WTC11 (cell line): ENCODE data around the gene HOXC4. TPM values are rescaled to one million over a fixed set of nuclear protein-coding genes. Genes with fewer than 3 reads are reported as not detected.

Experiments
- ATAC-seq: fragments of 200-7000 bp; cut with Tn5 transposase; 2 replicates; pipeline ENCODE4 v1.10.0; 2021; ENCODE audit warnings: mild to moderate bottlenecking, moderate library complexity
- CTCF ChIA-PET: fragments of 300-600 bp; sonication (Branson Sonifier 250); formaldehyde crosslinking; loops from one replicate; lab custom pipeline; 2021; ENCODE audit warnings: antibody characterized with exemption; lab: Charles Lee
- POLR2A ChIA-PET: fragments of 350-600 bp; sonication (Branson Sonifier 250); formaldehyde crosslinking; loops from one replicate; lab custom pipeline; 2021; ENCODE audit warnings: antibody characterized with exemption; lab: Charles Lee
- DNase-seq: peaks from one replicate; pipeline ENCODE4 v3.0.0; 2021; ENCODE audit warnings: low spot score
- H3K27ac Mint-ChIP-seq: 2 replicates; pipeline ENCODE4 v1.8.0; 2021; ENCODE audit warnings: mixed read lengths
- H3K27me3 Mint-ChIP-seq: 2 replicates; pipeline ENCODE4 v1.8.0; 2021; ENCODE audit warnings: low read depth, mild to moderate bottlenecking, moderate library complexity, mixed read lengths
- H3K36me3 Mint-ChIP-seq: 2 replicates; pipeline ENCODE4 v1.8.0; 2021; ENCODE audit warnings: mixed read lengths
- H3K4me1 Mint-ChIP-seq: 2 replicates; pipeline ENCODE4 v1.8.0; 2022; ENCODE audit warnings: mixed read lengths
- H3K4me3 Mint-ChIP-seq: 2 replicates; pipeline ENCODE4 v1.8.0; 2021; ENCODE audit warnings: mild to moderate bottlenecking, moderate library complexity, mixed read lengths
- H3K9me3 Mint-ChIP-seq: 2 replicates; pipeline ENCODE4 v1.8.0; 2021; ENCODE audit warnings: mixed read lengths
- GRHL2 ChIP-seq: fragments of 250-450 bp; sonication (Bioruptor Pico); IDR thresholded peaks from 2 replicates; pipeline ENCODE4 v1.8.0; 2022; ENCODE audit warnings: mild to moderate bottlenecking, moderate library complexity; ENCODE audit not compliant: insufficient replicate concordance, severe bottlenecking
- KAT7 ChIP-seq: sonication (generic); formaldehyde crosslinking; IDR thresholded peaks from 2 replicates; pipeline ENCODE4 v1.8.1; 2023; ENCODE audit warnings: missing genetic modification reagents, mild to moderate bottlenecking, borderline replicate concordance
- MXD4 ChIP-seq: fragments of 250-450 bp; sonication (Bioruptor Pico); IDR thresholded peaks from 2 replicates; pipeline ENCODE4 v1.8.0; 2021; ENCODE audit warnings: mild to moderate bottlenecking, moderate library complexity, borderline replicate concordance
- RELA ChIP-seq: sonication (generic); formaldehyde crosslinking; IDR thresholded peaks from 2 replicates; pipeline ENCODE4 v1.8.1; 2022; ENCODE audit warnings: missing genetic modification reagents, mild to moderate bottlenecking, borderline replicate concordance
- ZNF121 ChIP-seq: sonication (generic); formaldehyde crosslinking; IDR thresholded peaks from 2 replicates; pipeline ENCODE4 v1.8.0; 2023; ENCODE audit warnings: missing genetic modification reagents
- ZNF263 ChIP-seq: sonication (generic); formaldehyde crosslinking; IDR thresholded peaks from 2 replicates; pipeline ENCODE4 v1.8.1; 2022; ENCODE audit warnings: low read depth, mild to moderate bottlenecking, moderate library complexity, missing genetic modification reagents
- ZNF423 ChIP-seq: fragments of 250-450 bp; sonication (Bioruptor Pico); IDR thresholded peaks from 2 replicates; pipeline ENCODE4 v2.1.2; 2022; ENCODE audit warnings: mild to moderate bottlenecking, moderate library complexity
- total RNA-seq: library from RNA; stranded (reverse); gene quantifications from 3 replicates; pipeline ENCODE4 v1.2.3, GENCODE V29; 2021
- TF ChIP-seq, protein P1 (sequence below): sonication (generic); formaldehyde crosslinking; conservative IDR thresholded peaks from 2 replicates; pipeline ENCODE4 v1.8.1; 2023; ENCODE audit warnings: mild to moderate bottlenecking, low read depth, missing genetic modification reagents, moderate library complexity
- TF ChIP-seq, protein P2 (sequence below): sonication (generic); formaldehyde crosslinking; IDR thresholded peaks from 2 replicates; pipeline ENCODE4 v1.8.0; 2022; ENCODE audit warnings: mild to moderate bottlenecking, missing genetic modification reagents
- TF ChIP-seq, protein P3 (sequence below): sonication (generic); formaldehyde crosslinking; IDR thresholded peaks from 2 replicates; pipeline ENCODE4 v1.8.0; 2022; ENCODE audit warnings: missing genetic modification reagents
- TF ChIP-seq, protein P4 (sequence below): sonication (generic); formaldehyde crosslinking; IDR thresholded peaks from 2 replicates; pipeline ENCODE4 v1.8.1; 2023; ENCODE audit warnings: mild to moderate bottlenecking, missing genetic modification reagents
- TF ChIP-seq, protein P5 (sequence below): sonication (generic); formaldehyde crosslinking; IDR thresholded peaks from 2 replicates; pipeline ENCODE4 v1.8.0; 2022; ENCODE audit warnings: mild to moderate bottlenecking, missing genetic modification reagents
- TF ChIP-seq, protein P6 (sequence below): sonication (generic); formaldehyde crosslinking; conservative IDR thresholded peaks from 2 replicates; pipeline ENCODE4 v1.8.1; 2022; ENCODE audit warnings: mild to moderate bottlenecking, missing genetic modification reagents
- TF ChIP-seq, protein P7 (sequence below): fragments of 250-450 bp; sonication (Bioruptor Pico); conservative IDR thresholded peaks from 2 replicates; pipeline ENCODE4 v1.9.0; 2021; ENCODE audit warnings: mild to moderate bottlenecking
- TF ChIP-seq, protein P8 (sequence below): fragments of 250-450 bp; sonication (Bioruptor Pico); IDR thresholded peaks from 2 replicates; pipeline ENCODE4 v1.9.0; 2021; ENCODE audit warnings: mild to moderate bottlenecking
- TF ChIP-seq, protein P9 (sequence below): sonication (generic); formaldehyde crosslinking; IDR thresholded peaks from 2 replicates; pipeline ENCODE4 v1.8.1; 2022; ENCODE audit warnings: low read depth, mild to moderate bottlenecking, moderate library complexity, missing genetic modification reagents, borderline replicate concordance

HOXC4 gene
- total RNA-seq, 1 experiment from 2014 or later, result 0.46 TPM

DNA sequence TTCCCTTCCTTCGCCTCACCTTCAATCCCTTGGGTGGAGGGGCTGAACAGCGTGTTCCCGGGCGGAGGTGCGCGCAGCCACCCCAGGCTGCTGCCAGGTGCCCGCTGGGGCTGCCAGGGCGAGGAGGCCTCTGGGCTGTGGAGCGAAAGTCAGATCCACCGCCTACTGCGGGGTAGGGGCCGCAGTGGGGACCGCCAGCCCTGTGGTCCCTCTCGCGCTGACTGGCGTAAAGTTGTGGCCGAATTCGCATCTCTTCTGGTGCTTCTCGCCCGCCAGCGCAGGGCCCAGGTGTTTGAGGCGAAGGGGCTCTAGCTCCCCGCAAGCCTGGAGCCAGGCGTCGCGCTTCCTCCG lies 6.9 kb upstream of the HOXC4 start (continued):
- TF ChIP-seq, protein P1, sequence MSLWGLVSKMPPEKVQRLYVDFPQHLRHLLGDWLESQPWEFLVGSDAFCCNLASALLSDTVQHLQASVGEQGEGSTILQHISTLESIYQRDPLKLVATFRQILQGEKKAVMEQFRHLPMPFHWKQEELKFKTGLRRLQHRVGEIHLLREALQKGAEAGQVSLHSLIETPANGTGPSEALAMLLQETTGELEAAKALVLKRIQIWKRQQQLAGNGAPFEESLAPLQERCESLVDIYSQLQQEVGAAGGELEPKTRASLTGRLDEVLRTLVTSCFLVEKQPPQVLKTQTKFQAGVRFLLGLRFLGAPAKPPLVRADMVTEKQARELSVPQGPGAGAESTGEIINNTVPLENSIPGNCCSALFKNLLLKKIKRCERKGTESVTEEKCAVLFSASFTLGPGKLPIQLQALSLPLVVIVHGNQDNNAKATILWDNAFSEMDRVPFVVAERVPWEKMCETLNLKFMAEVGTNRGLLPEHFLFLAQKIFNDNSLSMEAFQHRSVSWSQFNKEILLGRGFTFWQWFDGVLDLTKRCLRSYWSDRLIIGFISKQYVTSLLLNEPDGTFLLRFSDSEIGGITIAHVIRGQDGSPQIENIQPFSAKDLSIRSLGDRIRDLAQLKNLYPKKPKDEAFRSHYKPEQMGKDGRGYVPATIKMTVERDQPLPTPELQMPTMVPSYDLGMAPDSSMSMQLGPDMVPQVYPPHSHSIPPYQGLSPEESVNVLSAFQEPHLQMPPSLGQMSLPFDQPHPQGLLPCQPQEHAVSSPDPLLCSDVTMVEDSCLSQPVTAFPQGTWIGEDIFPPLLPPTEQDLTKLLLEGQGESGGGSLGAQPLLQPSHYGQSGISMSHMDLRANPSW (CRISPR knock-in tag), result no peak

DNA sequence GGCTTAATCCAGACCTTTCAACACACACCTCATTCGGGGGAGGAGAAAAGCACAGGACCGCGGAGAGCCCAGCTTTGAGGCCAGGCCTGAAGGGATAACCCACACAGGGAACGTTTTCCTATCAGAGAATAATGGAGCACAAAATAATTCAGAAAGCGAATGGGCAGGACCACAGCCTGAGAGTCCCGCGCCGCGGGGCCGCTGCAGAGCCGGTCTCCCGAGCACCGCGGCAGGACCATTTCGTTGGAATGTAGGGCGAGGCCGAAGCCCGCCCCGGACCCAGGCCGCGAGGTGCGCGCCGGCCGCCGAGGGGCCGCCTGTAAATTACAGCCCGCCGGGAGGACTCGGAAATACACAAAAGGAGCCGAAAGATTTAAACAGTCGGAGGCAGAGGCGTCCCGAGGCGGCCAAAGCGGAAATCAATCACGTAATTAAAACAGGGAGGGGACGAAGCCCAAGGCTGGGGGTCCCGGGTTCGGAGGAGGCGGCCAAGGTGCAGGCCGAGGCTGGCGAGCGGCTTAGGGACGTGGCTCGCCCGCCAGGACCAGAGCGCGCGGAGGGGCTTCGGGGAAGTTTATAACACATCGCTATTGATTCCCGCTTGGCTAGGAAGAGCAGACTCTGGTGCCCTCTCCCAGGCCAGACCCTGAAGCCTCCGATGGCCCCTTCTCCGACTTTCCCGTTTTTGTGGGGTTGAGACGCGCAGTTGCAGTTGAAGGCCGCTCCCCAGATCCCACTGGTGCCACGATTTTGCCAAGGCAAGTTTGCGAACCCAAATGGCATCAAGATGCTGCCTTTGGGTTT lies 6.3 kb upstream of the HOXC4 start:
- DNase-seq (peak; percentile 38), ATAC-seq (peak; percentile 44)
- no peaks in the 10 kb centered on the region for H3K36me3 Mint-ChIP-seq
- ChIA-PET POLR2A (interaction anchor here (0.5 kb wide), 1 partner anchor 109 kb away, joined by 4 read pairs; the partner anchor contains the start of gene HOXC13), CTCF (interaction anchor here (0.9 to 1.0 kb wide), 2 partner anchors 9 to 15 kb away, joined by 4 to 9 read pairs; no protein-coding TSS in a partner anchor)
- H3K27me3 Mint-ChIP-seq, result peaks cover 100% of the 10 kb centered on the region
- peaks cover 32% of the 10 kb centered on the region for H3K4me1 Mint-ChIP-seq
- TF ChIP-seq, protein P2, sequence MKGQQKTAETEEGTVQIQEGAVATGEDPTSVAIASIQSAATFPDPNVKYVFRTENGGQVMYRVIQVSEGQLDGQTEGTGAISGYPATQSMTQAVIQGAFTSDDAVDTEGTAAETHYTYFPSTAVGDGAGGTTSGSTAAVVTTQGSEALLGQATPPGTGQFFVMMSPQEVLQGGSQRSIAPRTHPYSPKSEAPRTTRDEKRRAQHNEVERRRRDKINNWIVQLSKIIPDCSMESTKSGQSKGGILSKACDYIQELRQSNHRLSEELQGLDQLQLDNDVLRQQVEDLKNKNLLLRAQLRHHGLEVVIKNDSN (CRISPR knock-in tag), result no peak
- TF ChIP-seq ZNF263 (CRISPR knock-in tag), result no peak
- TF ChIP-seq, protein P3, sequence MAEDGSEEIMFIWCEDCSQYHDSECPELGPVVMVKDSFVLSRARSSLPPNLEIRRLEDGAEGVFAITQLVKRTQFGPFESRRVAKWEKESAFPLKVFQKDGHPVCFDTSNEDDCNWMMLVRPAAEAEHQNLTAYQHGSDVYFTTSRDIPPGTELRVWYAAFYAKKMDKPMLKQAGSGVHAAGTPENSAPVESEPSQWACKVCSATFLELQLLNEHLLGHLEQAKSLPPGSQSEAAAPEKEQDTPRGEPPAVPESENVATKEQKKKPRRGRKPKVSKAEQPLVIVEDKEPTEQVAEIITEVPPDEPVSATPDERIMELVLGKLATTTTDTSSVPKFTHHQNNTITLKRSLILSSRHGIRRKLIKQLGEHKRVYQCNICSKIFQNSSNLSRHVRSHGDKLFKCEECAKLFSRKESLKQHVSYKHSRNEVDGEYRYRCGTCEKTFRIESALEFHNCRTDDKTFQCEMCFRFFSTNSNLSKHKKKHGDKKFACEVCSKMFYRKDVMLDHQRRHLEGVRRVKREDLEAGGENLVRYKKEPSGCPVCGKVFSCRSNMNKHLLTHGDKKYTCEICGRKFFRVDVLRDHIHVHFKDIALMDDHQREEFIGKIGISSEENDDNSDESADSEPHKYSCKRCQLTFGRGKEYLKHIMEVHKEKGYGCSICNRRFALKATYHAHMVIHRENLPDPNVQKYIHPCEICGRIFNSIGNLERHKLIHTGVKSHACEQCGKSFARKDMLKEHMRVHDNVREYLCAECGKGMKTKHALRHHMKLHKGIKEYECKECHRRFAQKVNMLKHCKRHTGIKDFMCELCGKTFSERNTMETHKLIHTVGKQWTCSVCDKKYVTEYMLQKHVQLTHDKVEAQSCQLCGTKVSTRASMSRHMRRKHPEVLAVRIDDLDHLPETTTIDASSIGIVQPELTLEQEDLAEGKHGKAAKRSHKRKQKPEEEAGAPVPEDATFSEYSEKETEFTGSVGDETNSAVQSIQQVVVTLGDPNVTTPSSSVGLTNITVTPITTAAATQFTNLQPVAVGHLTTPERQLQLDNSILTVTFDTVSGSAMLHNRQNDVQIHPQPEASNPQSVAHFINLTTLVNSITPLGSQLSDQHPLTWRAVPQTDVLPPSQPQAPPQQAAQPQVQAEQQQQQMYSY (CRISPR knock-in tag), result no peak
- TF ChIP-seq KAT7 (CRISPR knock-in tag), result no peak
- TF ChIP-seq, protein P4, sequence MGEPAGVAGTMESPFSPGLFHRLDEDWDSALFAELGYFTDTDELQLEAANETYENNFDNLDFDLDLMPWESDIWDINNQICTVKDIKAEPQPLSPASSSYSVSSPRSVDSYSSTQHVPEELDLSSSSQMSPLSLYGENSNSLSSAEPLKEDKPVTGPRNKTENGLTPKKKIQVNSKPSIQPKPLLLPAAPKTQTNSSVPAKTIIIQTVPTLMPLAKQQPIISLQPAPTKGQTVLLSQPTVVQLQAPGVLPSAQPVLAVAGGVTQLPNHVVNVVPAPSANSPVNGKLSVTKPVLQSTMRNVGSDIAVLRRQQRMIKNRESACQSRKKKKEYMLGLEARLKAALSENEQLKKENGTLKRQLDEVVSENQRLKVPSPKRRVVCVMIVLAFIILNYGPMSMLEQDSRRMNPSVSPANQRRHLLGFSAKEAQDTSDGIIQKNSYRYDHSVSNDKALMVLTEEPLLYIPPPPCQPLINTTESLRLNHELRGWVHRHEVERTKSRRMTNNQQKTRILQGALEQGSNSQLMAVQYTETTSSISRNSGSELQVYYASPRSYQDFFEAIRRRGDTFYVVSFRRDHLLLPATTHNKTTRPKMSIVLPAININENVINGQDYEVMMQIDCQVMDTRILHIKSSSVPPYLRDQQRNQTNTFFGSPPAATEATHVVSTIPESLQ (CRISPR knock-in tag), result no peak
- TF ChIP-seq, protein P5, sequence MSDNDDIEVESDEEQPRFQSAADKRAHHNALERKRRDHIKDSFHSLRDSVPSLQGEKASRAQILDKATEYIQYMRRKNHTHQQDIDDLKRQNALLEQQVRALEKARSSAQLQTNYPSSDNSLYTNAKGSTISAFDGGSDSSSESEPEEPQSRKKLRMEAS (CRISPR knock-in tag), result no peak
- TF ChIP-seq, protein P6, sequence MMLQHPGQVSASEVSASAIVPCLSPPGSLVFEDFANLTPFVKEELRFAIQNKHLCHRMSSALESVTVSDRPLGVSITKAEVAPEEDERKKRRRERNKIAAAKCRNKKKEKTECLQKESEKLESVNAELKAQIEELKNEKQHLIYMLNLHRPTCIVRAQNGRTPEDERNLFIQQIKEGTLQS (CRISPR knock-in tag), result no peak
- TF ChIP-seq, protein P7, sequence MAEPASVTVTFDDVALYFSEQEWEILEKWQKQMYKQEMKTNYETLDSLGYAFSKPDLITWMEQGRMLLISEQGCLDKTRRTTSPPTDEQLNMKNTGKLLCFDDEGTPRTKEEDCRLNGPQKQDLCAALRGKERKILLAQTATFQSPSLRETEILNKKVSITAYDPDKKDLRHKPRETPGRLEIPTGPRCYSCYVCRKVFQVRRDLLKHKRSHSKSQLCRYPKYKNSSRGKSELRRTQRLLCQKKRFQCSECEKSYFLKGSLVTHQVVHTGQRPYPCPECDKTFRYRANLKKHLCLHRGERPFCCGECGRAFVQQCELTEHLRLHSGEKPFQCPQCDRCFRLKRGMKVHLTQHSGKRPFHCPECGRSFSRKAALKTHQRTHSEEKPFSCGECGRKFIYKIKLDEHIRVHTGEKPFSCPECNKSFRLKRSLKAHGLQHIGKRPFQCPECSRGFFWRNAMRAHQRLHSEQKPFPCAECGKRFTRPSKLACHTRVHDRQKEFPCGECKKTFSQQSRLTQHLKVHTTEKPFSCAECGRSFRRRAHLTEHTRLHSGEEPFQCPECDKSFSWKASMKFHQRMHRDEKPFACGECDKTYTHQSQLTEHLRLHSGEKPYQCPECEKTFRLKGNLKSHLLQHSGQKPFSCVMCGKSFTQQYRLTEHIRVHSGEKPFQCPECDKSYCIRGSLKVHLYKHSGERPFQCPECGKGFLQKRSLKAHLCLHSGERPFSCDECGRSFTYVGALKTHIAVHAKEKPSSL (CRISPR knock-in tag), result no peak
- TF ChIP-seq, protein P8, sequence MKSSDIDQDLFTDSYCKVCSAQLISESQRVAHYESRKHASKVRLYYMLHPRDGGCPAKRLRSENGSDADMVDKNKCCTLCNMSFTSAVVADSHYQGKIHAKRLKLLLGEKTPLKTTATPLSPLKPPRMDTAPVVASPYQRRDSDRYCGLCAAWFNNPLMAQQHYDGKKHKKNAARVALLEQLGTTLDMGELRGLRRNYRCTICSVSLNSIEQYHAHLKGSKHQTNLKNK (CRISPR knock-in tag), result no peak
- TF ChIP-seq, protein P9, sequence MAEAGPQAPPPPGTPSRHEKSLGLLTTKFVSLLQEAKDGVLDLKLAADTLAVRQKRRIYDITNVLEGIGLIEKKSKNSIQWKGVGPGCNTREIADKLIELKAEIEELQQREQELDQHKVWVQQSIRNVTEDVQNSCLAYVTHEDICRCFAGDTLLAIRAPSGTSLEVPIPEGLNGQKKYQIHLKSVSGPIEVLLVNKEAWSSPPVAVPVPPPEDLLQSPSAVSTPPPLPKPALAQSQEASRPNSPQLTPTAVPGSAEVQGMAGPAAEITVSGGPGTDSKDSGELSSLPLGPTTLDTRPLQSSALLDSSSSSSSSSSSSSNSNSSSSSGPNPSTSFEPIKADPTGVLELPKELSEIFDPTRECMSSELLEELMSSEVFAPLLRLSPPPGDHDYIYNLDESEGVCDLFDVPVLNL, result no peak
- no peak for TF ChIP-seq GRHL2 (CRISPR knock-in tag)
- no peak for TF ChIP-seq ZNF423 (CRISPR knock-in tag)
- no peak for TF ChIP-seq MXD4 (CRISPR knock-in tag)
- no peak for TF ChIP-seq RELA (CRISPR knock-in tag)
- TF ChIP-seq ZNF121 (CRISPR knock-in tag), result no peak
- H3K9me3 Mint-ChIP-seq, result no peaks in the 10 kb centered on the region
- H3K4me3 Mint-ChIP-seq, result peak overlapping the region; percentile 54
- H3K27ac Mint-ChIP-seq, result no peak overlapping the region
